K562 (cell line): ENCODE data around the gene IMMP1L. TPM values are rescaled to one million over a fixed set of nuclear protein-coding genes. Genes with fewer than 3 reads are reported as not detected.

Source experiments
- ATAC-seq: fragments of 200-7000 bp; cut with Tn5 transposase; 3 replicates; pipeline ENCODE4 v1.9.1; 2020; ENCODE audit warnings: moderate library complexity
- BruUV-seq: library from RNA; stranded (reverse); fragments of 400-500 nt; replicated peaks from 2 replicates; lab custom pipeline; 2021; lab: Mats Ljungman, UMichigan
- CTCF ChIA-PET: fragments of 300-600 bp; formaldehyde crosslinking; extraction: SDS; loops from one replicate; lab custom pipeline; 2021; ENCODE audit warnings: low intra/inter-chr PET ratio; lab: Yijun Ruan, JAX
- POLR2A ChIA-PET: fragments of 300-600, 350-650 bp; sonication (Branson Sonifier 250); formaldehyde crosslinking; extraction: SDS; loops from one replicate; lab custom pipeline; 2021; ENCODE audit warnings: antibody characterized with exemption, inconsistent platforms; lab: Yijun Ruan, JAX
- DNase-seq, 4 experiments: peaks; one replicate each; pipeline versions ENCODE4 v3.0.0 to v3.0.0-alpha.2; 2011 to 2018; ENCODE audit warnings: low spot score in 3 of 4, mixed read lengths in 3 of 4; ENCODE audit errors: extremely low read depth in 1 of 4
- FAIRE-seq: peaks from 2 replicates; lab custom pipeline; 2011; peaks lifted over from hg19 to GRCh38; lab: Jason Lieb, UNC
- H2AFZ ChIP-seq: 2 replicates; pipeline ENCODE4 v1.6.0; 2011; ENCODE audit warnings: low read depth, low read length, control low read depth, inconsistent platforms
- H3K27ac ChIP-seq: fragments of 200-600 bp; 3 replicates; pipeline ENCODE4 v1.8.0; 2011; ENCODE audit warnings: low read depth, mild to moderate bottlenecking, control low read depth, inconsistent platforms, low read length, moderate library complexity, mixed read lengths; ENCODE audit errors: extremely low read depth
- H3K27me3 ChIP-seq, 2 experiments: fragments of 300-600 bp in 1 of 2; 2 replicates in 1 of 2; 3 replicates in 1 of 2; pipeline versions ENCODE4 v1.6.0 to v1.8.0; 2011; ENCODE audit warnings: inconsistent platforms in 2 of 2, low read length in 2 of 2, mild to moderate bottlenecking in 1 of 2, mixed read lengths in 1 of 2, moderate library complexity in 1 of 2; ENCODE audit not compliant: control insufficient read depth in 2 of 2, insufficient read depth in 2 of 2
- H3K36me3 ChIP-seq: fragments of 300-600 bp; 3 replicates; pipeline ENCODE4 v1.8.0; 2011; ENCODE audit warnings: mild to moderate bottlenecking, low read length, inconsistent platforms; ENCODE audit not compliant: control insufficient read depth, insufficient read depth
- H3K4me1 ChIP-seq, 2 experiments: fragments of 200-600 bp in 1 of 2; replicated peaks in 1 of 2; 2 replicates in 1 of 2; 3 replicates in 1 of 2; pipeline versions ENCODE4 v1.5.1 to v1.8.0; 2011; ENCODE audit warnings: inconsistent platforms in 2 of 2, low read length in 2 of 2, mild to moderate bottlenecking in 1 of 2, mixed read lengths in 1 of 2, moderate library complexity in 1 of 2; ENCODE audit not compliant: control insufficient read depth in 2 of 2, insufficient read depth in 2 of 2
- H3K4me2 ChIP-seq: 2 replicates; pipeline ENCODE4 v1.6.1; 2011; ENCODE audit warnings: low read length, control low read depth, inconsistent platforms, mixed read lengths; ENCODE audit not compliant: insufficient read depth
- H3K4me3 ChIP-seq: fragments of 200-600 bp; sonication (generic), shearing (Covaris generic); 2 replicates; pipeline ENCODE4 v1.5.1; 2016; ENCODE audit warnings: control low read depth, inconsistent platforms
- H3K79me2 ChIP-seq: fragments of 200-600 bp; 3 replicates; pipeline ENCODE4 v1.8.0; 2011; ENCODE audit warnings: low read length, inconsistent platforms; ENCODE audit not compliant: control insufficient read depth, insufficient read depth
- H3K9ac ChIP-seq, 2 experiments: 2 replicates each; pipeline versions ENCODE4 v1.6.0 to v1.6.1; 2011; ENCODE audit warnings: low read depth in 2 of 2, low read length in 2 of 2, control low read depth in 1 of 2, inconsistent platforms in 1 of 2, mild to moderate bottlenecking in 1 of 2, mixed read lengths in 1 of 2; ENCODE audit not compliant: insufficient read depth in 1 of 2
- H3K9me1 ChIP-seq: one replicate; pipeline ENCODE4 v1.6.0; 2011; ENCODE audit warnings: inconsistent platforms, mild to moderate bottlenecking, low read length, moderate library complexity; ENCODE audit not compliant: control insufficient read depth, insufficient read depth
- H3K9me3 ChIP-seq: replicated peaks from 2 replicates; pipeline ENCODE4 v1.5.1; 2011; ENCODE audit warnings: low read depth, low read length, inconsistent platforms; ENCODE audit not compliant: control insufficient read depth, insufficient read depth
- H4K20me1 ChIP-seq: replicated peaks from 2 replicates; pipeline ENCODE4 v1.6.1; 2011; ENCODE audit warnings: low read length, inconsistent platforms, mixed read lengths; ENCODE audit not compliant: control insufficient read depth, insufficient read depth
- ATF7 ChIP-seq: fragments of 450-650 bp; IDR thresholded peaks from 2 replicates; pipeline ENCODE4 v1.7.1; 2014; ENCODE audit warnings: mild to moderate bottlenecking, moderate library complexity
- EWSR1 ChIP-seq: fragments of 450-650 bp; IDR thresholded peaks from 2 replicates; pipeline ENCODE4 v1.6.1; 2018; ENCODE audit warnings: borderline replicate concordance, mild to moderate bottlenecking, low read depth, moderate library complexity; ENCODE audit not compliant: partially characterized antibody
- HMGXB4 ChIP-seq: sonication (generic); formaldehyde crosslinking; IDR thresholded peaks from 2 replicates; pipeline ENCODE4 v1.8.1; 2023; ENCODE audit warnings: mild to moderate bottlenecking, missing genetic modification reagents
- KAT7 ChIP-seq: sonication (generic); formaldehyde crosslinking; IDR thresholded peaks from 2 replicates; pipeline ENCODE4 v1.8.0; 2022; ENCODE audit warnings: missing genetic modification reagents, mild to moderate bottlenecking, borderline replicate concordance
- RFX5 ChIP-seq: IDR thresholded peaks from 2 replicates; pipeline ENCODE4 v1.6.1; 2011; ENCODE audit warnings: low read depth, mild to moderate bottlenecking, improper control_type of control experiment, low read length
- RFX7 ChIP-seq: fragments of 250-450 bp; sonication (Bioruptor Pico); IDR thresholded peaks from 2 replicates; pipeline ENCODE4 v1.5.1; 2021; ENCODE audit warnings: mild to moderate bottlenecking
- YY1 ChIP-seq, 3 experiments: IDR thresholded peaks; 2 replicates each; pipeline ENCODE4 v1.6.1; 2011; ENCODE audit warnings: low read length in 2 of 3, mild to moderate bottlenecking in 2 of 3, moderate library complexity in 2 of 3, borderline replicate concordance in 1 of 3, control low read depth in 1 of 3, low read depth in 1 of 3; ENCODE audit not compliant: insufficient read depth in 3 of 3, insufficient replicate concordance in 2 of 3, control insufficient read depth in 1 of 3, insufficient read length in 1 of 3; ENCODE audit errors: extremely low read depth in 1 of 3
- ZBED1 ChIP-seq: IDR thresholded peaks from 2 replicates; pipeline ENCODE4 v1.6.1; 2014
- ZNF395 ChIP-seq: fragments of 200-800 bp; sonication (Bioruptor generic); IDR thresholded peaks from 2 replicates; pipeline ENCODE4 v1.6.1; 2017; ENCODE audit warnings: missing genetic modification characterization, missing compliant biosample characterization
- ZNF655 ChIP-seq: fragments of 250-450 bp; sonication (Bioruptor Pico); IDR thresholded peaks from 2 replicates; pipeline ENCODE4 v1.5.0; 2021
- ZSCAN32 ChIP-seq: fragments of 450-650 bp; formaldehyde crosslinking; IDR thresholded peaks from 2 replicates; pipeline ENCODE4 v1.4.0; 2020; ENCODE audit warnings: mild to moderate bottlenecking, moderate library complexity
- WGBS: fragments of 100-300 bp; shearing (Covaris generic); methylation state at CpG from one replicate; pipeline ENCODE4 v1.1.6; 2016; ENCODE audit warnings: low coverage, mixed read lengths; ENCODE audit not compliant: insufficient coverage; ENCODE audit errors: missing lambda C conversion rate; 5-methylcytosine and 5-hydroxymethylcytosine counted together
- in situ Hi-C: fragments of 300-500 bp; cut with MboI; formaldehyde crosslinking; loops from 4 replicates; pipeline ENCODE4 v1.15.0; 2018; ENCODE audit warnings: inconsistent platforms, mixed read lengths
- intact Hi-C: fragments of 100-400 bp; cut with micrococcal nuclease; formaldehyde crosslinking; loops from 2 replicates; pipeline ENCODE4 v1.14.2; 2022
- polyA plus RNA-seq, 8 experiments: library from polyadenylated mRNA; depleted of rRNA in 4 of 8; stranded (reverse) in 5 of 8; unstranded in 3 of 8; fragments of >200 nt; fragmentation: Nextera tagmentation in 2 of 8; fragmentation: Illumina TruSeq in 1 of 8; extraction: Ambion mirVana in 2 of 8; extraction: Trizol in 1 of 8; gene quantifications; 2 replicates each; pipeline versions ENCODE4 v1.2.1 to v1.2.3, GENCODE V29; 2011 to 2014; ENCODE audit warnings: inconsistent platforms in 1 of 8, missing spikeins in 1 of 8
- total RNA-seq, 7 experiments: library from RNA; depleted of rRNA in 6 of 7; stranded (reverse); fragments of >200 nt in 6 of 7; fragmentation: Illumina TruSeq in 2 of 7; extraction: Trizol in 2 of 7; gene quantifications; 2 replicates each; pipeline versions ENCODE4 v1.2.1 to v1.2.3, GENCODE V29; 2011 to 2021; ENCODE audit warnings: low replicate concordance in 1 of 7

IMMP1L gene
- total and polyA plus RNA-seq, 9 of the 15 experiments (the other 6 are each of a cell fraction or from before 2014, with no cell fraction given): 56.0 to 245 (median 169) TPM

GRCh38 chr11:31445621-31446020, 63.8 kb downstream of the IMMP1L start:
- ATAC-seq (no peak), DNase-seq (no peak), FAIRE-seq (no peak)
- no peak overlapping the region for H3K4me3 ChIP-seq
- 100% methylated on average over 4 of the region's 4 CpGs for WGBS
- ChIA-PET CTCF (no interaction called here), POLR2A (no interaction called here)
- no peaks in the 10 kb centered on the region for H3K79me2 ChIP-seq
- no peak overlapping the region for H3K9ac ChIP-seq
- BruUV-seq: no TSS peak
- in situ Hi-C loops (no loop called here), intact Hi-C loops (no loop called here)
- TF ChIP-seq ZBED1 (no peak), YY1 (IDR thresholded peaks at IDR 0.05; ENCODE audit: borderline replicate concordance in 1 of 3, control insufficient read depth in 1 of 3, extremely low read depth in 1 of 3, insufficient read depth in 3 of 3, insufficient read length in 1 of 3, insufficient replicate concordance in 2 of 3, low read depth in 1 of 3, low read length in 2 of 3) (no peak), ATF7 (no peak)
- no peak overlapping the region for H3K4me2 ChIP-seq
- H3K9me1 ChIP-seq: no peaks in the 10 kb centered on the region
- peaks cover 11% of the 10 kb centered on the region; the same call in 1 of the 3 replicates for H3K36me3 ChIP-seq
- no peak overlapping the region for H2AFZ ChIP-seq
- no peak overlapping the region for H3K27ac ChIP-seq
- no peaks in the 10 kb centered on the region for H3K27me3 ChIP-seq
- H4K20me1 ChIP-seq: no peaks in the 10 kb centered on the region
- no peaks in the 10 kb centered on the region for H3K4me1 ChIP-seq
- H3K9me3 ChIP-seq: no peaks in the 10 kb centered on the region

- ATAC-seq (no peak), DNase-seq (no peak), FAIRE-seq (no peak)
- H3K27ac ChIP-seq: no peak overlapping the region
- no peaks in the 10 kb centered on the region for H3K27me3 ChIP-seq
- H3K4me1 ChIP-seq: no peaks in the 10 kb centered on the region
- ChIA-PET CTCF (no interaction called here), POLR2A (interaction anchor here (0.8 to 1.3 kb wide), 2 partner anchors 12 to 49 kb away, joined by 3 read pairs; no protein-coding TSS in a partner anchor)
- in situ Hi-C loops: no loop called here
- 65% methylated on average over 3 of the region's 3 CpGs for WGBS
- no peak overlapping the region for H3K4me2 ChIP-seq
- intact Hi-C loops: no loop called here
- no peak overlapping the region for H3K9ac ChIP-seq
- H4K20me1 ChIP-seq: no peaks in the 10 kb centered on the region
- no peak overlapping the region for H3K4me3 ChIP-seq
- no peaks in the 10 kb centered on the region for H3K9me1 ChIP-seq
- no peaks in the 10 kb centered on the region for H3K79me2 ChIP-seq
- peaks cover 8% of the 10 kb centered on the region; the same call in 1 of the 3 replicates for H3K36me3 ChIP-seq
- no peak overlapping the region for H2AFZ ChIP-seq
- no TSS peak for BruUV-seq
- H3K9me3 ChIP-seq: no peaks in the 10 kb centered on the region
- no peak for TF ChIP-seq RFX5
- TF ChIP-seq ZSCAN32 (CRISPR knock-in tag): no peak
- TF ChIP-seq RFX7 (CRISPR knock-in tag): no peak
- no peak for TF ChIP-seq ZNF395 (CRISPR knock-in tag)
- no peak for TF ChIP-seq KAT7 (CRISPR knock-in tag)
- no peak for TF ChIP-seq EWSR1
- TF ChIP-seq ZNF655 (CRISPR knock-in tag): no peak
- no peak for TF ChIP-seq HMGXB4 (CRISPR knock-in tag)
Measured at GRCh38 chr11:31443802-31444201, 65.6 kb downstream of the IMMP1L start.
